GM20000 (cell line): ENCODE results near the gene DGCR2.
"Not testable (repeated sequence)": the region's sequence is repeated elsewhere in the genome, so short reads cannot be mapped to it uniquely, and the experiment has no call there.

Source experiments
- DNase-seq: peaks from one replicate; pipeline ENCODE4 v3.0.0; 2012; ENCODE audit warnings: low spot score
- CTCF ChIP-seq: IDR thresholded peaks from 2 replicates; pipeline ENCODE4 v1.5.1; 2012; ENCODE audit warnings: mild to moderate bottlenecking, control low read depth; ENCODE audit errors: extremely low read depth, missing control alignments

The DGCR2 gene

GRCh38 chr22:19038728-19039447 lies 83.3 kb downstream of the DGCR2 start:
- no peak for TF ChIP-seq CTCF
- DNase-seq: no peak

GRCh38 chr22:19038164-19038546 lies 84.1 kb downstream of the DGCR2 start:
- no peak for TF ChIP-seq CTCF

GRCh38 chr22:19037282-19038163 lies 84.7 kb downstream of the DGCR2 start:
- no peak for DNase-seq
- TF ChIP-seq CTCF: no peak

More at GRCh38 chr22:19038164-19038546, 84.1 kb downstream of the DGCR2 start:
- DNase-seq: no peak

GRCh38 chr22:19036523-19037273 lies 85.5 kb downstream of the DGCR2 start:
- DNase-seq: no peak
- TF ChIP-seq CTCF: no peak

- no peak for TF ChIP-seq CTCF
- DNase-seq: no peak
Observed at GRCh38 chr22:19036229-19036522, 86.0 kb downstream of the DGCR2 start.

GRCh38 chr22:19035474-19036228 lies 86.6 kb downstream of the DGCR2 start:
- no peak for TF ChIP-seq CTCF
- DNase-seq: no peak

DNA sequence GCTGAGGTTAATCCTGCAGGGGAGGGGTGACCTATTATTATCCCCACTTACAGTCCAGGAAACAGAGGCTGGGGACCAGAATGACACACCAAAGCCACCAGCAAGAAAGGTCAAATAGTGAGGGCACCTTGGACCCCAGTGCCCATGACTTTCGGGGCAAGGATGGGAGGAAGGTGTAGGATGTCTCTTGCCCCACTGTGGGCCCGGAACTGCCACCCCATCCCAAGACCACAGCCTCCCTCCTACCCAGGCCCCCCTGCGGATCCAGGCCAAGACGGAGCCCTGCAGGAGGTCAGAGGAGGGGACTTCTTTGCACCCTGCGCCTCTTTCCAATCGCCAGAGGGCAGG lies 87.1 kb downstream of the DGCR2 start:
- DNase-seq: not testable (repeated sequence)

GRCh38 chr22:19034724-19035120 lies 87.5 kb downstream of the DGCR2 start:
- not testable (repeated sequence) for DNase-seq

DNA sequence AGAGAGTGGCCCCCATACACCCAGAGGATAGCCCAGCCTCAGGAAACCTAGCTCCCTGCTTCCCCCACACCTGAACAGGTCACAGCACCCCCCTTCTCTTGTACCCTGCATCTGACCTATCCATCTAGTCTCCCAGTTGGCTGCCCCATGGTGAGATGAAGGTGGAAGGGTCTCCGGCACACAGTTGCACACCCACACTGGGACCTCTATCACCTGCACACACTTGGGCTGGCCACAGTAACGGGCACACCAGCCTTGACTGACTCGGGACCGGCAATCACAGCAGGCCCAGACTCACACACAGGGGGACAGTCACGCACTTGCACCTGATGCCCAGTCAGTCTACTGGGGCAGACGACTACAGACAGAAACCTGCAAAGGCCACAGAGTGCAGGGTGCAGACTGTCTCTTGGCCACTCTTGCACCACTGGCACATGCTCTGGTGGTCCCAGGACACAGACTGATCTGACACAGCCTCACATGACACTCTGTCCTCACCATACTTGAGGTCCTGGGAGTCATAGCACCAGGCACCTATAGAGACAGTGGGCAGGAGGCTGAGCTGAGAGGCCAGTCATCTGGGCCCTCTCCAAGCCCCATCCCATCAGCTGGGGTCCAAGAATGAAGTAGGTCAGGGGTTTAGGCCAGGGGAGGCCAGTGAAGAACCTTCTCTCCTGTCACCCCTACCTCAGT lies 88.0 kb downstream of the DGCR2 start:
- not testable (repeated sequence) for DNase-seq

DNA sequence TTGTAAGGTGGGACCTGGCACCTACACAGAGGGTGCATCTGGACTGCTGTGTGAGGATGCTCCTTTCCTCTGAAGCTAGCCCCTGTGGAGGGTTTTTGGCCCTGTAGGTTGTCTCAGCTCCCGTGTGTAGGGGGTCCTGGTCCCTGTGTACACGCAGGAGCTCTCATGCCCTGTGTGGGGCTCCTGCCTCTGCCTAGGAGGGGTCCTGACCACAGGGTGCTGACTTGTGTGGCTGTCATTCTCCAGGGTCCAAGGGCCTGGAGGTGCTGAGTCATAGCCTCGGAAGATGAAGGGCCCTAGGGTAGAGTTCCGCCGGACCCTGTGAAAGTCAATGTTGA lies 88.7 kb downstream of the DGCR2 start:
- not testable (repeated sequence) for DNase-seq

- DNase-seq: not testable (repeated sequence)
Observed at GRCh38 chr22:19032898-19033567, 89.2 kb downstream of the DGCR2 start.
